ENCODE results near the gene NUP210L.

DNA sequence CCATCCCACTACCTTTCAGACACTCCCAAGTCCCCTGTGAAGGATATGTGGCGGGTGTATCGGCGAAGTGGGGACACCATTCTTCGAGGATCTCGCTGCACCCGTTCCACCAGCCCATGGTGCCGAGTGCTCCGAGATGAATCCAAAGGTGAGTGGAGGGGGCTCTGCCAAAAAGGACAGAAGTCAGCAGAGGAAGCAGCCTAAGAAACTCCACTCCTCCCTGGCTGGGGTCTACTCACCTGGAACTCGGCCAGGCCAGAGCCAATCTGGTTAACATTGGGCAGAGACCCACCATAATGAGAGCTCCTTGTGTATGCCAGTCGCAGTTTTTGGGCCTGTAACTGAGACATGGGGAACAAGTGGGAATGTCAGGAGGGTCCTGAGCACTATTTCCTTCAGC, 200.0 kb downstream of the NUP210L start:
- TF ChIP-seq ZZZ3 (IDR thresholded peaks at IDR 0.05) = no peak
- TF ChIP-seq CTBP1 (IDR thresholded peaks at IDR 0.05; ENCODE audit: borderline replicate concordance) = no peak
- TF ChIP-seq ZNF134 (CRISPR knock-in tag; conservative IDR thresholded peaks at IDR 0.05) = no peak
- TF ChIP-seq BHLHE40 (IDR thresholded peaks at IDR 0.05; ENCODE audit: low read length) = no peak
- TF ChIP-seq, protein P1, sequence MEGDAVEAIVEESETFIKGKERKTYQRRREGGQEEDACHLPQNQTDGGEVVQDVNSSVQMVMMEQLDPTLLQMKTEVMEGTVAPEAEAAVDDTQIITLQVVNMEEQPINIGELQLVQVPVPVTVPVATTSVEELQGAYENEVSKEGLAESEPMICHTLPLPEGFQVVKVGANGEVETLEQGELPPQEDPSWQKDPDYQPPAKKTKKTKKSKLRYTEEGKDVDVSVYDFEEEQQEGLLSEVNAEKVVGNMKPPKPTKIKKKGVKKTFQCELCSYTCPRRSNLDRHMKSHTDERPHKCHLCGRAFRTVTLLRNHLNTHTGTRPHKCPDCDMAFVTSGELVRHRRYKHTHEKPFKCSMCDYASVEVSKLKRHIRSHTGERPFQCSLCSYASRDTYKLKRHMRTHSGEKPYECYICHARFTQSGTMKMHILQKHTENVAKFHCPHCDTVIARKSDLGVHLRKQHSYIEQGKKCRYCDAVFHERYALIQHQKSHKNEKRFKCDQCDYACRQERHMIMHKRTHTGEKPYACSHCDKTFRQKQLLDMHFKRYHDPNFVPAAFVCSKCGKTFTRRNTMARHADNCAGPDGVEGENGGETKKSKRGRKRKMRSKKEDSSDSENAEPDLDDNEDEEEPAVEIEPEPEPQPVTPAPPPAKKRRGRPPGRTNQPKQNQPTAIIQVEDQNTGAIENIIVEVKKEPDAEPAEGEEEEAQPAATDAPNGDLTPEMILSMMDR (IDR thresholded peaks at IDR 0.05 in 2 of 3, conservative IDR thresholded peaks at IDR 0.05 in 1 of 3; ENCODE audit: insufficient read depth in 2 of 3, low read depth in 1 of 3, low read length in 3 of 3) = no peak
- TF ChIP-seq ZNF3 (CRISPR knock-in tag; IDR thresholded peaks at IDR 0.05) = no peak
- TF ChIP-seq REST (IDR thresholded peaks at IDR 0.05; ENCODE audit: borderline replicate concordance) = no peak
- TF ChIP-seq REST (CRISPR knock-in tag; IDR thresholded peaks at IDR 0.05; ENCODE audit: low read depth) = no peak
- no peak for TF ChIP-seq ZNF431 (CRISPR knock-in tag; IDR thresholded peaks at IDR 0.05)
- no peak for TF ChIP-seq EP400 (IDR thresholded peaks at IDR 0.05)
- TF ChIP-seq L3MBTL2 (IDR thresholded peaks at IDR 0.05) = no peak

Measured in K562 (cell line).